ENCODE measurements around the gene YARS2. TPM values are rescaled to one million over a fixed set of nuclear protein-coding genes. Genes with fewer than 3 reads are reported as not detected.
"Not testable (repeated sequence)": the region's sequence is repeated elsewhere in the genome, so short reads cannot be mapped to it uniquely, and the experiment has no call there.

Gene YARS2
- total RNA-seq, 1 experiment from 2014 or later = 28.0 TPM

DNA sequence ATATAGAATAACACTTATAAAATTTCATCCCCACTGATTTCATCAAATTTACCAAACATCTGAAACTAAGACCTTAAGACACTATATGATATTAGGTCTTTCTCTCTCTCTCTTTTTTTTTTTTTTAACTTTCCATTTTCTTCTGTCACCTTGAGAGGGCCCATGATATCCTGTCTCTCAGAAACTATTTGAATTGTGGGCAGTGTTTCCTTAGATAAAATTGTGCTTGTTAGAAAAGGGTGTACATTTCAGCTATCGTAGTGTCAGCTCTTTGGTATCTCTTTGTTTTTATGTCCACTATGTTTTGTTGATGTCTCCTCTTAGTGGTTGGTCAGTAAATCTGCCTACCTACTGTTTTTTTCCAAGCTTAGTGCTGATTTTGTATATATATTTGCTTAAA is 52.8 kb downstream of the YARS2 start:
- peaks cover 11% of the 10 kb centered on the region; the same call in 1 of the 2 replicates for H3K36me3 ChIP-seq (ENCODE audit: control insufficient read depth, insufficient read depth, low read length)

GRCh38 chr12:32702473-32702872 is 53.2 kb downstream of the YARS2 start:
- peaks cover 11% of the 10 kb centered on the region; the same call in 1 of the 2 replicates for H3K36me3 ChIP-seq (ENCODE audit: control insufficient read depth, insufficient read depth, low read length)
- no peak overlapping the region for H3K4me3 ChIP-seq (ENCODE audit: low read depth in 2 of 2, low read length in 2 of 2)
- ATAC-seq (no peak), DNase-seq (ENCODE audit: low read depth, low spot score) (no peak)
- TF ChIP-seq SIN3A (IDR thresholded peaks at IDR 0.05; ENCODE audit: borderline replicate concordance, insufficient read depth, low read depth, low read length) (no peak), TCF7L2 (IDR thresholded peaks at IDR 0.05; ENCODE audit: low read depth, low read length) (no peak), CTCF (IDR thresholded peaks at IDR 0.05) (no peak), POLR2AphosphoS5 (IDR thresholded peaks at IDR 0.05; ENCODE audit: low read depth, low read length) (no peak)
- TF ChIP-seq, protein P1, sequence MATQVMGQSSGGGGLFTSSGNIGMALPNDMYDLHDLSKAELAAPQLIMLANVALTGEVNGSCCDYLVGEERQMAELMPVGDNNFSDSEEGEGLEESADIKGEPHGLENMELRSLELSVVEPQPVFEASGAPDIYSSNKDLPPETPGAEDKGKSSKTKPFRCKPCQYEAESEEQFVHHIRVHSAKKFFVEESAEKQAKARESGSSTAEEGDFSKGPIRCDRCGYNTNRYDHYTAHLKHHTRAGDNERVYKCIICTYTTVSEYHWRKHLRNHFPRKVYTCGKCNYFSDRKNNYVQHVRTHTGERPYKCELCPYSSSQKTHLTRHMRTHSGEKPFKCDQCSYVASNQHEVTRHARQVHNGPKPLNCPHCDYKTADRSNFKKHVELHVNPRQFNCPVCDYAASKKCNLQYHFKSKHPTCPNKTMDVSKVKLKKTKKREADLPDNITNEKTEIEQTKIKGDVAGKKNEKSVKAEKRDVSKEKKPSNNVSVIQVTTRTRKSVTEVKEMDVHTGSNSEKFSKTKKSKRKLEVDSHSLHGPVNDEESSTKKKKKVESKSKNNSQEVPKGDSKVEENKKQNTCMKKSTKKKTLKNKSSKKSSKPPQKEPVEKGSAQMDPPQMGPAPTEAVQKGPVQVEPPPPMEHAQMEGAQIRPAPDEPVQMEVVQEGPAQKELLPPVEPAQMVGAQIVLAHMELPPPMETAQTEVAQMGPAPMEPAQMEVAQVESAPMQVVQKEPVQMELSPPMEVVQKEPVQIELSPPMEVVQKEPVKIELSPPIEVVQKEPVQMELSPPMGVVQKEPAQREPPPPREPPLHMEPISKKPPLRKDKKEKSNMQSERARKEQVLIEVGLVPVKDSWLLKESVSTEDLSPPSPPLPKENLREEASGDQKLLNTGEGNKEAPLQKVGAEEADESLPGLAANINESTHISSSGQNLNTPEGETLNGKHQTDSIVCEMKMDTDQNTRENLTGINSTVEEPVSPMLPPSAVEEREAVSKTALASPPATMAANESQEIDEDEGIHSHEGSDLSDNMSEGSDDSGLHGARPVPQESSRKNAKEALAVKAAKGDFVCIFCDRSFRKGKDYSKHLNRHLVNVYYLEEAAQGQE (IDR thresholded peaks at IDR 0.05; ENCODE audit: insufficient read depth in 1 of 2, low read depth in 2 of 2, low read length in 1 of 2) = no peak
- intact Hi-C loops (cut with micrococcal nuclease; ENCODE audit: unreplicated experiment) (no loop called here), in situ Hi-C loops (cut with HindIII; ENCODE audit: low pct_unique_long_range_greater_than_20kb, low sequenced_read_pairs) (no loop called here)
- no peak overlapping the region for H3K27ac ChIP-seq (ENCODE audit: low read length)
- BruUV-seq (replicated peaks) = no TSS peak
- ChIA-PET CTCF (no interaction called here), POLR2A (no interaction called here)
- no peaks in the 10 kb centered on the region for H3K4me1 ChIP-seq (ENCODE audit: control insufficient read depth, insufficient read depth, low read length)
- no peaks in the 10 kb centered on the region for H3K9me3 ChIP-seq (ENCODE audit: control insufficient read depth, insufficient read depth, low read depth, low read length)
- H3K27me3 ChIP-seq (ENCODE audit: control insufficient read depth, insufficient read depth, low read length) = no peaks in the 10 kb centered on the region

More for the DNA sequence above, 52.8 kb downstream of the YARS2 start:
- intact Hi-C loops (cut with micrococcal nuclease; ENCODE audit: unreplicated experiment) = no loop called here
- TF ChIP-seq TCF7L2 (IDR thresholded peaks at IDR 0.05; ENCODE audit: low read depth, low read length) (no peak), CTCF (IDR thresholded peaks at IDR 0.05) (no peak), POLR2AphosphoS5 (IDR thresholded peaks at IDR 0.05; ENCODE audit: low read depth, low read length) (no peak), SIN3A (IDR thresholded peaks at IDR 0.05; ENCODE audit: borderline replicate concordance, insufficient read depth, low read depth, low read length) (no peak)
- TF ChIP-seq, protein P1 (IDR thresholded peaks at IDR 0.05; ENCODE audit: insufficient read depth in 1 of 2, low read depth in 2 of 2, low read length in 1 of 2) = no peak
- BruUV-seq (replicated peaks) = no TSS peak
- H3K4me1 ChIP-seq (ENCODE audit: control insufficient read depth, insufficient read depth, low read length) = no peaks in the 10 kb centered on the region
- ChIA-PET POLR2A (no interaction called here), CTCF (no interaction called here)
- H3K27ac ChIP-seq (ENCODE audit: low read length) = no peak overlapping the region
- no peak overlapping the region for H3K4me3 ChIP-seq (ENCODE audit: low read depth in 2 of 2, low read length in 2 of 2)
- in situ Hi-C loops (cut with HindIII; ENCODE audit: low pct_unique_long_range_greater_than_20kb, low sequenced_read_pairs) = no loop called here
- ATAC-seq (no peak), DNase-seq (ENCODE audit: low read depth, low spot score) (no peak)
- H3K27me3 ChIP-seq (ENCODE audit: control insufficient read depth, insufficient read depth, low read length) = no peaks in the 10 kb centered on the region
- no peaks in the 10 kb centered on the region for H3K9me3 ChIP-seq (ENCODE audit: control insufficient read depth, insufficient read depth, low read depth, low read length)

DNA sequence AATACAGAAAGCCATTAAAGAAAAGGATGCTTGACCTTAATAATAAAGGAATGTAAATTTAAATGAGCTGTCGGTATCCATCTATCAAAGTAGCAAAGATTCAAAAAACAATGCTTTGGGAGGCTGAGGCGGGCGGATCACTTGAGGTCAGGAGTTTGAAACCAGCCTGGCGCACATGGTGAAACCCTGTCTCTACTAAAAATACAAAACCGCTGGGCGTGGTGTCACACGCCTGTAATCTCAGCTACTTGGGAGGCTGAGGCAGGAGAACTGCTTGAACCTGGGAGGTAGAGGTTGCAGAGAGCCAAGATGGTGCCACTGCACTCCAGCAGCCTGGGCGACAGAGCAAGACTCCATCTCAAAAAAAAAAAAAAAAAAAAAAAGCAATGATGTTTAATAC is 56.3 kb downstream of the YARS2 start:
- H3K36me3 ChIP-seq (ENCODE audit: control insufficient read depth, insufficient read depth, low read length); intact Hi-C loops (cut with micrococcal nuclease; ENCODE audit: unreplicated experiment); H3K27me3 ChIP-seq (ENCODE audit: control insufficient read depth, insufficient read depth, low read length); H3K9me3 ChIP-seq (ENCODE audit: control insufficient read depth, insufficient read depth, low read depth, low read length); H3K4me1 ChIP-seq (ENCODE audit: control insufficient read depth, insufficient read depth, low read length); DNase-seq (ENCODE audit: low read depth, low spot score); in situ Hi-C loops (cut with HindIII; ENCODE audit: low pct_unique_long_range_greater_than_20kb, low sequenced_read_pairs); H3K27ac ChIP-seq (ENCODE audit: low read length); CTCF ChIA-PET; H3K4me3 ChIP-seq (ENCODE audit: low read depth in 2 of 2, low read length in 2 of 2); BruUV-seq (replicated peaks); ATAC-seq; POLR2A ChIA-PET: not testable (repeated sequence)
